Tibial nerve (tissue), 4 donors: ENCODE measurements around the gene NUP188.

Experiments
- EP300 ChIP-seq, 2 donors: sonication (generic); formaldehyde crosslinking; IDR thresholded peaks; one replicate each; pipeline ENCODE4 v1.6.1; 2017; ENCODE audit warnings: antibody characterized with exemption in 2 of 2, mild to moderate bottlenecking in 1 of 2
- POLR2A ChIP-seq, 2 donors: fragments of 450-650 bp; IDR thresholded peaks; one replicate each; pipeline ENCODE4 v1.6.1; 2017; ENCODE audit warnings: antibody characterized with exemption in 2 of 2, mild to moderate bottlenecking in 2 of 2, moderate library complexity in 2 of 2
- TF ChIP-seq, protein P1 (sequence below), 5 experiments: fragments of 200-600 bp in 3 of 5; fragments of 450-650 bp in 2 of 5; sonication (generic) in 3 of 5; IDR thresholded peaks; one replicate each; pipeline ENCODE4 v1.5.1; 2016 to 2019; ENCODE audit warnings: antibody characterized with exemption in 5 of 5, mild to moderate bottlenecking in 3 of 5, moderate library complexity in 2 of 5

DNA sequence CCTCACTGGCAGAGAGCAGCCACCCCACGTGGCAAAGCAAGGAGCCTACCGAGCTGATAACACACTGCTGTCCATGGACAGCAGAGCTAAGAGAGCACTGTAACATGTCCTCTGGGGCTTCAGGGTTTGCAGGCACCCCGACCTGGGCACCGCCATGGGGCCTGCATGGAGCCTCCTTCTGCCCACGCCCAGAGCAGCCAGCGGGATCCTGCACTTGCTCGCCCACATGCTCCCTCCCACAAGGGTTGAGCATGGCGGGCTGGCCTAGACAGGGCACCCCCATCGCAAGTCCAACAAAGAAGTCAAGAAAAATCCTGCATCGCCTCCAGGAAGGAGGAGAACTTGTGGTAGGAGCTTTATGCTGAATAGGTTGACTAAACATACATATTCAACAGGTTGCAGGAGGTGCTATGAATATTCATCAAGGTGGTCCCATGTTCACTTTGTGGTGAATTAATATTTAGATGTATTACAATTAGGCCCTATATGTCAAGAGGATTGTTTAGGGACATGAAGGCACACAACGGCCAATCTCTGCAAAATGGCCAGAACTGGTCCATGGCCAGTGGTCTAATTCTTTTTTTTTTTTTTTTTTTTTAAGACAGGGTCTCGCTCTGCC is 85.2 kb downstream of the NUP188 start:
- TF ChIP-seq, protein P1, sequence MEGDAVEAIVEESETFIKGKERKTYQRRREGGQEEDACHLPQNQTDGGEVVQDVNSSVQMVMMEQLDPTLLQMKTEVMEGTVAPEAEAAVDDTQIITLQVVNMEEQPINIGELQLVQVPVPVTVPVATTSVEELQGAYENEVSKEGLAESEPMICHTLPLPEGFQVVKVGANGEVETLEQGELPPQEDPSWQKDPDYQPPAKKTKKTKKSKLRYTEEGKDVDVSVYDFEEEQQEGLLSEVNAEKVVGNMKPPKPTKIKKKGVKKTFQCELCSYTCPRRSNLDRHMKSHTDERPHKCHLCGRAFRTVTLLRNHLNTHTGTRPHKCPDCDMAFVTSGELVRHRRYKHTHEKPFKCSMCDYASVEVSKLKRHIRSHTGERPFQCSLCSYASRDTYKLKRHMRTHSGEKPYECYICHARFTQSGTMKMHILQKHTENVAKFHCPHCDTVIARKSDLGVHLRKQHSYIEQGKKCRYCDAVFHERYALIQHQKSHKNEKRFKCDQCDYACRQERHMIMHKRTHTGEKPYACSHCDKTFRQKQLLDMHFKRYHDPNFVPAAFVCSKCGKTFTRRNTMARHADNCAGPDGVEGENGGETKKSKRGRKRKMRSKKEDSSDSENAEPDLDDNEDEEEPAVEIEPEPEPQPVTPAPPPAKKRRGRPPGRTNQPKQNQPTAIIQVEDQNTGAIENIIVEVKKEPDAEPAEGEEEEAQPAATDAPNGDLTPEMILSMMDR (IDR thresholded peaks at IDR 0.05): no peak
- TF ChIP-seq EP300 (IDR thresholded peaks at IDR 0.05) (no peak), POLR2A (IDR thresholded peaks at IDR 0.05) (no peak)
